Measurements from ENCODE around the gene HAPLN2. TPM values are rescaled to one million over a fixed set of nuclear protein-coding genes. Genes with fewer than 3 reads are reported as not detected.

The HAPLN2 gene
- not detected in 2 replicates for total RNA-seq

DNA sequence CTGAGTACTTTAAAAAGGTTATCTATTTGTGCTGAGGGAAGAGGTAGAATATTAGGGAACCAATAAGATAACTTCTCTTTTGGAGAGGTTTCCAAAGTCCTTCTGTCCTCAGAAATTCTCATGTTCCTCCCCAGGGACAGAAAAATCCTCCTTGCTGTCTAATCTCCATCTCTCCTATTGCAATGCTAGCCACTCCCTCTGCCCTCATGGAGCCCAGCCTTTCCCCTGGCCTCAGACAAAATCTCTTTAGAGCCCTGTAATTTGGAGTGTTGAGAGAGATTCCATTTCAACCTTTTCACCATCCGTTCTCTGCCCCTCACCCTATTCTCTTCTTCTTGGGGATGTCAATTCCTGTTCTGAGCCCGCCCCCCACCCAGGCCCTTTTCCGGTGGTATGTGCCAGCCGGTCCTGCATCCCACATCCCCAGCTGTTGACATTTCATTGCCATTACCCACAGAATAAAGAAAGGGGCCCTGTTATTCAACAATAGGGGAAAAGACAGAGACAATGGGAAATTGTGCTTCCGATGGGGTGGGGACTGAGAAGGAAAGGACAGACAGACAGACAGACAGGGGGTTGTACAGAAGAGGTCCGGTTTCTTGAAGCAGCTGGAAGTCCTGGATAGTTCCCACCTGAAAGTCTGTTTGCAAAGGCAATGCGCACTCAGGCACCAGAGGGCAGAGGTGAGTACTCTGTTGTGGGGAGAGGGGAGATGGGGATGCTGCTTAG lies at the start of gene HAPLN2:
TSS of gene HAPLN2 (plus strand) at position 563 of the 729 bp plus-strand sequence. CDS start 4,076 bp downstream, outside the sequence.

DNA sequence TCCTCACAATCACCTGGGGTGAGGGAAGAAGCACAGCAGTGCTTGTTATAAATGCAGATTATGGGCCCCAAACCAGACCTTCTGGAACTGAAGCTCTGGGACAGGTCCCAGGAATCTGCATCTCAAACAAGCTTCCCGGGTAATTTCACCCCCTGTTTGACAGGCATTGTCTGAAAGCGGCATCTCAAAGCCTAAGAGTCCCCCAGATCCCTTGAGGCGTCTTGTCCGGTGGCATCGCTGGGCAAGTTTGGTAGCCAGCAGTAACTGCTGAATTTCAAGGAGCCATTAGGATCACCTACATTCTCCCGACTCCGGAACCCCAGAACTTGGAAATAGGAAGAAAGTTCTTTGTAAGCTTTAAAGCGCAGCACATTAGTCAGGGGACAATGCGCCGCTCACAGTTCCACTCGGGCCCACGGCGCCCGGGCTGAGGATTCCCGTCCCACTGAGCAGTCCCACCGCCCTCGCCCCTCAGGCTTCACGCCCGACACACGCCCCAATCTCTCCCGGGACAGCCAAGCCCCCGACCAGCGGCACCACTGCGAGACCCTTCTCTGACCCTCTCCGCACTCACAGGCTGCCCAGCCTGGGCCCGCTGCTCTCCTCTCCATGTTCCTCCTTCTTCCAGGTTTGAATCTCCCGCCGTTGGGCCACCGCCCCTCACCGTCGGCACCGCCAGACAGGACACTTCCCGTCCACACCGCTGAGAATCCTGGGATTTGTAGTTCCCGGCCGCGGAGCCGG lies 47.1 kb upstream of the HAPLN2 start, which contains the start of gene IQGAP3:
TSS of gene IQGAP3 (minus strand) at position 647 of the 744 bp plus-strand sequence. CDS start at position 611, 36 bp downstream.

GRCh38 chr1:156579472-156579871 lies 39.7 kb upstream of the HAPLN2 start, which contains the start of gene TTC24:
Gene TTC24 (plus strand): TSS chr1:156579723. CDS start chr1:156581365, 1,642 bp downstream.

DNA sequence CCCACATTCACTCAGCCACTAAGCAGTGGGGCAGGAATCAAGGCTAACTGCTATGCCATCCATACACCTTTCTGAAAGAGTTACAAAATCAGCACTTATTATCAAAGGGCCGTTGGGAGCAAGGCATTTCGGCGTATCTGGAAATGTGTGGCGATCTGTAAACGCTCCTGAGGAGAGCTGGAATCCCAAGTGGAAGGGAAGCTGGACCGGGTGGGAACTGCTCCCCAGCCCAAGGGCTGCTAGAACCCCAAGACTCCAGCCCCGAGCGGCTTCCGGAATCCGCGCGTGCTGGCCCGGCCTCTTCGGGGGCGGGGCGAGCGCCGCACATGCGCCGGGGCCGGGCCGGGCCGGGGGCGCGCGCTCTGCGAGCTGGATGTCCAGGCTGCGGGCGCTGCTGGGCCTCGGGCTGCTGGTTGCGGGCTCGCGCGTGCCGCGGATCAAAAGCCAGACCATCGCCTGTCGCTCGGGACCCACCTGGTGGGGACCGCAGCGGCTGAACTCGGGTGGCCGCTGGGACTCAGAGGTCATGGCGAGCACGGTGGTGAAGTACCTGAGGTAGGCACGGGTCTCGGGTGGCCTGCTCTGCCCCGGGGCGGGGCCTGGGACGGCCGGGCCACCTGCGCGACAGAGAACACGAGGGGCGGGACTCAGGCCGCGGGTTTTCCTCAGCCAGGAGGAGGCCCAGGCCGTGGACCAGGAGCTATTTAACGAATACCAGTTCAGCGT lies 27.6 kb upstream of the HAPLN2 start, which contains the start of gene NAXE:
TSS of gene NAXE (plus strand) at position 345 of the 726 bp plus-strand sequence. CDS start at position 374, 29 bp downstream.

GRCh38 chr1:156601122-156601830 lies 17.9 kb upstream of the HAPLN2 start, which contains the start of gene GPATCH4:
Gene GPATCH4 (minus strand): TSS chr1:156601479.

DNA sequence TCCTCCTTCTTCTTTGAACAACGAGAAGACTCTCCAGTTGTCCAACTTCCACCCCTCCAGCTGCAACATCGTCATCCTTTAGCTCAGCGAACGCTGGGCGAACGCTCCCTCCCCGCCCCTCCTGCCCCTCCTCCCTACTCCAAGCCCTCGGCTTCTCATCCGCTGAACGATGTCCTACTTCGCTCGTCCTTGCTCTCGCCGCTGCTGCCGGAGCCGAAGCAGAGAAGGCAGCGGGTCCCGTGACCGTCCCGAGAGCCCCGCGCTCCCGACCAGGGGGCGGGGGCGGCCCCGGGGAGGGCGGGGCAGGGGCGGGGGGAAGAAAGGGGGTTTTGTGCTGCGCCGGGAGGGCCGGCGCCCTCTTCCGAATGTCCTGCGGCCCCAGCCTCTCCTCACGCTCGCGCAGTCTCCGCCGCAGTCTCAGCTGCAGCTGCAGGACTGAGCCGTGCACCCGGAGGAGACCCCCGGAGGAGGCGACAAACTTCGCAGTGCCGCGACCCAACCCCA lies 22.6 kb downstream of the HAPLN2 start, which contains the start of gene BCAN:
TSS of gene BCAN (plus strand) at position 357 of the 504 bp plus-strand sequence. CDS start 3,938 bp downstream, outside the sequence.

Other genes starting within 250 kb of the HAPLN2 start
- 3.0 and 3.6 TPM in 2 replicates for gene MEF2D, start 118.6 kb upstream of the HAPLN2 start, total RNA-seq
- gene IQGAP3, start 46.9 kb upstream of the HAPLN2 start, total RNA-seq, result 0.85 and 2.9 TPM in 2 replicates
- not detected in 2 replicates for gene TTC24, start 39.7 kb upstream of the HAPLN2 start, total RNA-seq
- gene NAXE, start 27.6 kb upstream of the HAPLN2 start, total RNA-seq, result 141 and 151 TPM in 2 replicates
- 14.5 and 14.7 TPM in 2 replicates for gene GPATCH4, start 17.9 kb upstream of the HAPLN2 start, total RNA-seq
- not detected in 2 replicates for gene BCAN, start 22.7 kb downstream of the HAPLN2 start, total RNA-seq
- gene NES, start 58.0 kb downstream of the HAPLN2 start, total RNA-seq, result 0.24 TPM in 1 of 2 replicates, not detected in the other
- 30.1 and 132 TPM in 2 replicates for gene CRABP2, start 86.2 kb downstream of the HAPLN2 start, total RNA-seq
- gene METTL25B, start 109.1 kb downstream of the HAPLN2 start, total RNA-seq, result 10.4 and 19.4 TPM in 2 replicates
- 8.5 and 9.9 TPM in 2 replicates for gene ISG20L2, start 109.4 kb downstream of the HAPLN2 start, total RNA-seq
- gene MRPL24, start 121.7 kb downstream of the HAPLN2 start, total RNA-seq, result 40.0 and 52.4 TPM in 2 replicates
- gene HDGF, start 132.3 kb downstream of the HAPLN2 start, total RNA-seq, result 179 and 269 TPM in 2 replicates
- gene PRCC, start 148.1 kb downstream of the HAPLN2 start, total RNA-seq, result 7.7 and 8.4 TPM in 2 replicates
- 1.5 and 3.6 TPM in 2 replicates for gene SH2D2A, start 197.4 kb downstream of the HAPLN2 start, total RNA-seq
- gene INSRR, start 239.7 kb downstream of the HAPLN2 start, total RNA-seq, result not detected in 2 replicates
- gene NTRK1, start 241.4 kb downstream of the HAPLN2 start, total RNA-seq, result not detected in 2 replicates